HEK293 (cell line): Measurements from ENCODE around the gene NCOA7.

Experiments
- ZNF19 ChIP-seq: fragments of 450-650 bp; formaldehyde crosslinking; IDR thresholded peaks from 2 replicates; pipeline ENCODE4; 2016; ENCODE audit warnings: missing biosample characterization, missing genetic modification characterization, low read depth
- ZNF274 ChIP-seq, 2 experiments: fragments of 200-500 bp in 1 of 2; fragments of 450-650 bp in 1 of 2; sonication (Bioruptor generic) in 1 of 2; formaldehyde crosslinking in 1 of 2; IDR thresholded peaks; 2 replicates each; pipeline versions ENCODE4 v1.5.1 to v1.6.1; 2014 to 2016; ENCODE audit warnings: borderline replicate concordance in 1 of 2, inconsistent platforms in 1 of 2, low read length in 1 of 2, missing biosample characterization in 1 of 2, missing genetic modification characterization in 1 of 2
- ZNF37A ChIP-seq: fragments of 450-650 bp; IDR thresholded peaks from 2 replicates; pipeline ENCODE4 v1.5.1; 2018; ENCODE audit warnings: missing biosample characterization, missing genetic modification characterization
- ZNF404 ChIP-seq: fragments of 450-650 bp; formaldehyde crosslinking; IDR thresholded peaks from 2 replicates; pipeline ENCODE4 v1.5.1; 2017; ENCODE audit warnings: missing biosample characterization, missing genetic modification characterization
- ZNF624 ChIP-seq: fragments of 450-650 bp; formaldehyde crosslinking; IDR thresholded peaks from 2 replicates; pipeline ENCODE4 v1.5.1; 2017; ENCODE audit warnings: missing biosample characterization, missing genetic modification characterization
- TF ChIP-seq, protein P1 (sequence below): fragments of 450-650 bp; formaldehyde crosslinking; IDR thresholded peaks from 2 replicates; pipeline ENCODE4 v1.5.1; 2016; ENCODE audit warnings: missing biosample characterization, missing genetic modification characterization
- TF ChIP-seq, protein P2 (sequence below): fragments of 450-650 bp; formaldehyde crosslinking; IDR thresholded peaks from 2 replicates; pipeline ENCODE4 v1.5.1; 2016; ENCODE audit warnings: missing biosample characterization, missing genetic modification characterization, low read depth
- TF ChIP-seq, protein P3 (sequence below): fragments of 450-650 bp; formaldehyde crosslinking; IDR thresholded peaks from 2 replicates; pipeline ENCODE4 v1.5.1; 2016; ENCODE audit warnings: missing biosample characterization, missing genetic modification characterization

DNA sequence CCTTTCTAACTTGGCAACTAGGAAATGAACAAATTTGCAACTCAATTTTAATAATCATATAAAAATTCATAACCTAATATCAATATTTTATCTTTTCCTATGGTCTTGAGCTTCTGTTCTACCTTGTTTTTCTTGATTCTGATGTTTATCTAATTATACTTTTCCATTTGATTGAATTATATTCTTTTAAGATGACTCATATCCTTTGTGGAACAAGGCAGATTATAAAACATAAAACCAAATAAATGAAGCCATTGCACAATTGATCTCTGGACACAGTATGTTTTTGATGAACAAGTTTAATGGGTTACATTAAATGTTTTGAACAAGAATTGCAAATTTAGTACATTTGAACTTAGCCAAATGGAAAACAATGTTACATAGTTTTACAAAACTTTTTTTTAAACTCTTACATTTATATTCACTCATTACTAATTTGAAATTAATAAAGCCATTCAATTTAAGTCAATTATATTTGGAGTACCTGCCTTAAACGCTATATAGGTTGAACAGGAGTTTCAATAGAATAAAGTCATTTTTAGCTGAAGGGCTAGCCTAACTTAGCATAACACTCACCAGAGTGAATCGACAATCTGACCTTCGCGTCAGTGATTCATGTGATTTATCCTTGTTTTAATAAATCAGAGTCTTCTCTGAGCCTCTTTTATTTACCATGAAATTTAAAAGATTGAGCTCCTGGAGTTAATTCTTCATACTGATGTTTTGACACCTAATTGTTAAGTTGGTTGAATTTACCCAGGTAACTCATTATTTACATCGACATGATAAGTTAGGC lies 3.8 kb downstream of the NCOA7 start:
- TF ChIP-seq, protein P1, sequence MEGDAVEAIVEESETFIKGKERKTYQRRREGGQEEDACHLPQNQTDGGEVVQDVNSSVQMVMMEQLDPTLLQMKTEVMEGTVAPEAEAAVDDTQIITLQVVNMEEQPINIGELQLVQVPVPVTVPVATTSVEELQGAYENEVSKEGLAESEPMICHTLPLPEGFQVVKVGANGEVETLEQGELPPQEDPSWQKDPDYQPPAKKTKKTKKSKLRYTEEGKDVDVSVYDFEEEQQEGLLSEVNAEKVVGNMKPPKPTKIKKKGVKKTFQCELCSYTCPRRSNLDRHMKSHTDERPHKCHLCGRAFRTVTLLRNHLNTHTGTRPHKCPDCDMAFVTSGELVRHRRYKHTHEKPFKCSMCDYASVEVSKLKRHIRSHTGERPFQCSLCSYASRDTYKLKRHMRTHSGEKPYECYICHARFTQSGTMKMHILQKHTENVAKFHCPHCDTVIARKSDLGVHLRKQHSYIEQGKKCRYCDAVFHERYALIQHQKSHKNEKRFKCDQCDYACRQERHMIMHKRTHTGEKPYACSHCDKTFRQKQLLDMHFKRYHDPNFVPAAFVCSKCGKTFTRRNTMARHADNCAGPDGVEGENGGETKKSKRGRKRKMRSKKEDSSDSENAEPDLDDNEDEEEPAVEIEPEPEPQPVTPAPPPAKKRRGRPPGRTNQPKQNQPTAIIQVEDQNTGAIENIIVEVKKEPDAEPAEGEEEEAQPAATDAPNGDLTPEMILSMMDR (tag by site-specific recombination), result no peak
- TF ChIP-seq ZNF37A (tag by site-specific recombination), result no peak
- TF ChIP-seq, protein P2, sequence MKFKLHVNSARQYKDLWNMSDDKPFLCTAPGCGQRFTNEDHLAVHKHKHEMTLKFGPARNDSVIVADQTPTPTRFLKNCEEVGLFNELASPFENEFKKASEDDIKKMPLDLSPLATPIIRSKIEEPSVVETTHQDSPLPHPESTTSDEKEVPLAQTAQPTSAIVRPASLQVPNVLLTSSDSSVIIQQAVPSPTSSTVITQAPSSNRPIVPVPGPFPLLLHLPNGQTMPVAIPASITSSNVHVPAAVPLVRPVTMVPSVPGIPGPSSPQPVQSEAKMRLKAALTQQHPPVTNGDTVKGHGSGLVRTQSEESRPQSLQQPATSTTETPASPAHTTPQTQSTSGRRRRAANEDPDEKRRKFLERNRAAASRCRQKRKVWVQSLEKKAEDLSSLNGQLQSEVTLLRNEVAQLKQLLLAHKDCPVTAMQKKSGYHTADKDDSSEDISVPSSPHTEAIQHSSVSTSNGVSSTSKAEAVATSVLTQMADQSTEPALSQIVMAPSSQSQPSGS (tag by site-specific recombination), result no peak
- no peak for TF ChIP-seq ZNF404 (tag by site-specific recombination)
- no peak for TF ChIP-seq ZNF274 (IDR thresholded peaks at IDR 0.05; ENCODE audit: low read length)
- no peak for TF ChIP-seq ZNF274 (tag by site-specific recombination; IDR thresholded peaks at IDR 0.05; ENCODE audit: borderline replicate concordance)
- TF ChIP-seq, protein P3, sequence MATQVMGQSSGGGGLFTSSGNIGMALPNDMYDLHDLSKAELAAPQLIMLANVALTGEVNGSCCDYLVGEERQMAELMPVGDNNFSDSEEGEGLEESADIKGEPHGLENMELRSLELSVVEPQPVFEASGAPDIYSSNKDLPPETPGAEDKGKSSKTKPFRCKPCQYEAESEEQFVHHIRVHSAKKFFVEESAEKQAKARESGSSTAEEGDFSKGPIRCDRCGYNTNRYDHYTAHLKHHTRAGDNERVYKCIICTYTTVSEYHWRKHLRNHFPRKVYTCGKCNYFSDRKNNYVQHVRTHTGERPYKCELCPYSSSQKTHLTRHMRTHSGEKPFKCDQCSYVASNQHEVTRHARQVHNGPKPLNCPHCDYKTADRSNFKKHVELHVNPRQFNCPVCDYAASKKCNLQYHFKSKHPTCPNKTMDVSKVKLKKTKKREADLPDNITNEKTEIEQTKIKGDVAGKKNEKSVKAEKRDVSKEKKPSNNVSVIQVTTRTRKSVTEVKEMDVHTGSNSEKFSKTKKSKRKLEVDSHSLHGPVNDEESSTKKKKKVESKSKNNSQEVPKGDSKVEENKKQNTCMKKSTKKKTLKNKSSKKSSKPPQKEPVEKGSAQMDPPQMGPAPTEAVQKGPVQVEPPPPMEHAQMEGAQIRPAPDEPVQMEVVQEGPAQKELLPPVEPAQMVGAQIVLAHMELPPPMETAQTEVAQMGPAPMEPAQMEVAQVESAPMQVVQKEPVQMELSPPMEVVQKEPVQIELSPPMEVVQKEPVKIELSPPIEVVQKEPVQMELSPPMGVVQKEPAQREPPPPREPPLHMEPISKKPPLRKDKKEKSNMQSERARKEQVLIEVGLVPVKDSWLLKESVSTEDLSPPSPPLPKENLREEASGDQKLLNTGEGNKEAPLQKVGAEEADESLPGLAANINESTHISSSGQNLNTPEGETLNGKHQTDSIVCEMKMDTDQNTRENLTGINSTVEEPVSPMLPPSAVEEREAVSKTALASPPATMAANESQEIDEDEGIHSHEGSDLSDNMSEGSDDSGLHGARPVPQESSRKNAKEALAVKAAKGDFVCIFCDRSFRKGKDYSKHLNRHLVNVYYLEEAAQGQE (tag by site-specific recombination), result no peak
- TF ChIP-seq ZNF624 (tag by site-specific recombination), result no peak
- TF ChIP-seq ZNF19, result no peak
